GM21619 (cell line): ENCODE results near the gene NCKIPSD.
"Not testable (repeated sequence)": the region's sequence is repeated elsewhere in the genome, so short reads cannot be mapped to it uniquely, and the experiment has no call there.

Source experiments
- ATAC-seq: cut with Tn5 transposase; IDR thresholded peaks from one replicate; pipeline ENCODE4 v1.9.1; 2021; ENCODE audit not compliant: unreplicated experiment

NCKIPSD gene

DNA sequence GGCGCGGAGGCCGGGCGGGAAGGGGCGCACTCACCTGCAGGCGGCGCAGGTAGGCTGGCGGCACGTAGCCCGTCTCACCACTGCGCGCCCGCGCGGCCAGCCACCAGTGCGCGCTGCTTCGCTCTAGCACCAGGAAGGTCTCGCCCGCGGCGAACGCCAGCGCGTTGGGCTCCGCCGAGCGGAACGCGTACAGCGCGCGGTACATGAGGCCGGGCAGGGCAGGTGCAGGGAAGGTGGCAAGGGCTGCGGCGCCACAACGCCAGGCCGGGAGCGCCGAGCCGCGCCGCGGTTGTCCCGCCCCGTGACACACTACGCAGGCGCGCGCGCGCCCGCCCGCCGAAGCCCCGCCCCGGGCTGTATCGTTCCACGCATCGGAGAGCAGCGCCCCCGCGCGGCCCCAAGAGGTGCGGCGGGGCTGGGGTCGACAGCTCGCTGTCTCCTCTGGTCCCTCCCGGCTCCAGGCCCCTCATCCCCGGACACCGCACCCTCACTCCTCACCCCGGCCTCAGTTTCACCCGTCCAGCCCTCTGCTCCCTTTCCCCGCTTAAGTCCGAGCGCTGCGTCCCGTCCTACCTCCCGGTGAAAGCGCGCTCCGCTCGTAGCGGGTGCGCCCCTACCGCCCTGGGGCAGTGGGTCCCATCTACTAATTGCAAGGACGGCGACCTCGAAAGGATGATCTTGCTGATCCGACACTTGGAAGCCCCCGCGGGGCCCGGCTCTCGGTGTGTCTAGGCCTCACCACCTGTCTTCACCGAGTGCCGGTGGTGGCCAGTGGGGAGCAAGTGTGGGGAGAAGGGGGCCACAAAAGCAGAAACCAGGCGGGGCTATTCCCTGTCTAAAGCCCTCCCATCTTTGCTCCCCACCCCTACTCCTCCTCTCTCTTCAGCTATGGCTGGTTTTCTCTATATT is at the start of gene NCKIPSD:
TSS of gene NCKIPSD (minus strand) at position 313 of the 909 bp plus-strand sequence. CDS start at position 205, 108 bp downstream.
- ATAC-seq, result peak; percentile 71

- ATAC-seq, result not testable (repeated sequence)
Measured at GRCh38 chr3:48735075-48735767, 49.5 kb upstream of the NCKIPSD start.

DNA sequence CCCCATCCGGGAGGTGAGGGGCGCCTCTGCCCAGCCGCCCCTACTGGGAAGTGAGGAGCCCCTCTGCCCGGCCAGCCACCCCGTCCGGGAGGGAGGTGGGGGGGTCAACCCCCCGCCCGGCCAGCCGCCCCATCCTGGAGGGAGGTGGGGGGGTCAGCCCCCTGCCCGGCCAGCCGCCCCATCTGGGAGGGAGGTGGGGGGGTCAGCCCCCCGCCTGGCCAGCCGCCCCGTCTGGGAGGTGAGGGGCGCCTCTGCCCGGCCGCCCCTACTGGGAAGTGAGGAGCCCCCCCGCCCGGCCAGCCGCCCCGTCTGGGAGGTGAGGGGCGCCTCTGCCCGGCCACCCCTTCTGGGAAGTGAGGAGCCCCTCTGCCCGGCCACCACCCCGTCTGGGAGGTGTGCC is 48.8 kb upstream of the NCKIPSD start:
- not testable (repeated sequence) for ATAC-seq

DNA sequence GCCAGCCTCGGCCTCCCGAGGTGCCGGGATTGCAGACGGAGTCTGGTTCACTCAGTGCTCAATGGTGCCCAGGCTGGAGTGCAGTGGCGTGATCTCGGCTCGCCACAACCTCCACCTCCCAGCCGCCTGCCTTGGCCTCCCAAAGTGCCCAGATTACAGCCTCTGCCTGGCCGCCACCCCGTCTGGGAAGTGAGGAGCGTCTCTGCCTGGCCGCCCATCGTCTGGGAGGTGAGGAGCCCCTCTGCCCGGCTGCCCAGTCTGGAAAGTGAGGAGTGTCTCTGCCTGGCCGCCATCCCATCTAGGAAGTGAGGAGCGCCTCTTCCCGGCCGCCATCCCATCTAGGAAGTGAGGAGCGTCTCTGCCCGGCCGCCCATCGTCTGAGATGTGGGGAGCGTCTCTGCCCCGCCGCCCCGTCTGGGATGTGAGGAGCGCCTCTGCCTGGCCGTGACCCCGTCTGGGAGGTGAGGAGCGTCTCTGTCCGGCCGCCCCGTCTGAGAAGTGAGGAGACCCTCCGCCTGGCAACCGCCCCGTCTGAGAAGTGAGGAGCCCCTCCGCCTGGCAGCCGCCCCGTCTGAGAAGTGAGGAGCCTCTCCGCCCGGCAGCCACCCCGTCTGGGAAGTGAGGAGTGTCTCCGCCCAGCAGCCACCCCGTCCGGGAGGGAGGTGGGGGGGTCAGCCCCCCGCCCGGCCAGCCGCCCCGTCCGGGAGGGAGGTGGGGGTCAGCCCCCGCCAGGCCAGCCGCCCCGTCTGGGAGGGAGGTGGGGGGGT is 48.2 kb upstream of the NCKIPSD start:
- not testable (repeated sequence) for ATAC-seq

DNA sequence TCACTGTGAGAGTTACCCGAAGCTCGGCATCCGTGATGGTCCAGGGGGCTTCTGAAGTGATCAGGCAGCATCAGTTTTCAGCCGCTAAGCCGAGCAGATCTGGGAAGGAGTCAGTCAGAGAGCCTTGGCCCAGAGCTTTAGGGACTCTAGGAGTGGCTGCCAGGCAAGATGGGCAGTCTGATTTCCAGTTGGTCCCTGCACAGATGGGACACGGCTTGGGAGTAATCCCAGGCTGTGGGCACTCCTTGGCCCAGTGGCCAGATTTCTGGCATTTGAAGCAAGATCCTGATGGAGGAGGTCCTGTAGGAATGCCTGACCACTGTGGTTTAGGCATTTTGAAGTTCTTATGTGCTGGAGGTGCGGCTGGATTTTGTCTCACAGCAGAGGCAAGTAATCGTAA is 41.8 kb upstream of the NCKIPSD start:
- ATAC-seq, result no peak

DNA sequence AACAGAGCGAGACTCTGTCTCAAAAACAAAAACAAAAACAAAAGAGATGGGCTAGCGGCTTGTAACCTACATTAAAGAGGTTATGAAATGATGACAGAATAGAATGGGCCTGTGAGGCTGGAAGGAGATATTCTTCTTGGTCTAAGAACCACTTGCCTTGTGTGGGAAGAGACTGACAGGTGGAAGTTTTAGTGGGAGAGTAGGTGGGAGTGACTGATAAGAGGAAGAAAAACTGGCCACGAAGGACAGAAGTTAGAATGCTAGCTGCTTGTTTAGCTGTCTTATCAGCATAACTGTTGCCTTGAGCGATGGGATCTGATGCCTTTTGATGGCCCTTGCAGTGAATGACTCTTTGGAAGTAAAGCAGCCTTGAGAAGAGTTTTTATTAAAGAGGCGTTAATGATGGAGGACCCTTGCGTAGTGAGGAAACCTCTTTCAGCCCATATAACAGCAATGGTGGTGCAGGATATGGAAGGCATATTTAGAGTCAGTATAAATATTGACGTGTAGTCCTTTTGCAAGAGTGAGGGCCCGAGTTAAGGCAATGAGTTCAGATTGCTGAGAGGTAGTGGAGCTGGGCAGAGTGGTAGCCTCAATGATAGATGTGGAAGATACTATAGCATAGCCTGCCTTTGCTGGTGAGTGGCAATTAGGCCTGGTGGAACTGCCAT is 39.6 kb upstream of the NCKIPSD start:
- ATAC-seq, result not testable (repeated sequence)

GRCh38 chr3:48723725-48724124 is 38.0 kb upstream of the NCKIPSD start:
- no peak for ATAC-seq

DNA sequence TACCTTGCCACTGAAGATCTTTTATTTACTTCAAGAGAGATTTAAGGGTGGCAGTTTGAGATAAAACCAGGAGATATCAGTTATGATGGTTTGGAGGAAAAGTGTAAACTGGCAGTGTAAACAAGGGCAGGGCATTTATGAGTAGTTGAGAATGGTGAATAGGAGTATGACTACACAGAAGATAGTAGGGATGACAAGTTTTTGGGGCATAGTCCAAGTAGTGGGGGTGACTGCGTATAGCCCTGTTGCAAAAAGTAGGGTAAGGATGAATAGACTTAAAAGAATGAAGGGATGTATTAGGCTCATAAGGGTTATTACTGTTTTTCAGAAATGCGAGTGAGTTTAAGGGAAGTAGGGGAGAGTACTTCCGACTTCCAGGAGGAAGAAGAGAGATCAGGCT is 37.6 kb upstream of the NCKIPSD start:
- ATAC-seq, result not testable (repeated sequence)

- peak; percentile 97 for ATAC-seq
Measured at GRCh38 chr3:48716982-48717746, 31.4 kb upstream of the NCKIPSD start, which contains the start of gene IP6K2. TSS of gene IP6K2 (minus strand) at chr3:48717221. CDS start at chr3:48695291, 21,930 bp downstream.

DNA sequence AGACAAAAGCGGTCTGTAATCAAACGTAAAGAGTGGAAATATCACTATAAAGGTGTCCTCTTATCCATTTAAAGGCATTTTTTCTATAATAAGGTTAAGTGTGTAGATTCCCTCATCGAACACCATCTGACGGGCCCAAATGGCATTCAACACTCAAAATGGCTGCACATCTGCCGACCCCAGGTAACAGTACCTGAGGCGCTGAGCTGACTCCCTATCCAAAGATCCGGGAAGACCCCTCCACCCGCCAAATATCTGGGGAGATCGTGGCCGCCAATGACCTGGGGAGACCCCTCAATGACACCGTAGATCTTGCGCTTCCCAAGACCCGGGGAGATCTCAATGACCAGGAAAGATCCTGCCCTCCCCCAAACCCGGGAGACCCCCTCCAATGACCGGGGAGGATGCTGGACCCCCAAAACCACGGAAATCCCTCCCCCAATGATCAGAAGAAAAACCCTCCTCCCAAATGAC is 30.8 kb upstream of the NCKIPSD start:
- no peak for ATAC-seq

DNA sequence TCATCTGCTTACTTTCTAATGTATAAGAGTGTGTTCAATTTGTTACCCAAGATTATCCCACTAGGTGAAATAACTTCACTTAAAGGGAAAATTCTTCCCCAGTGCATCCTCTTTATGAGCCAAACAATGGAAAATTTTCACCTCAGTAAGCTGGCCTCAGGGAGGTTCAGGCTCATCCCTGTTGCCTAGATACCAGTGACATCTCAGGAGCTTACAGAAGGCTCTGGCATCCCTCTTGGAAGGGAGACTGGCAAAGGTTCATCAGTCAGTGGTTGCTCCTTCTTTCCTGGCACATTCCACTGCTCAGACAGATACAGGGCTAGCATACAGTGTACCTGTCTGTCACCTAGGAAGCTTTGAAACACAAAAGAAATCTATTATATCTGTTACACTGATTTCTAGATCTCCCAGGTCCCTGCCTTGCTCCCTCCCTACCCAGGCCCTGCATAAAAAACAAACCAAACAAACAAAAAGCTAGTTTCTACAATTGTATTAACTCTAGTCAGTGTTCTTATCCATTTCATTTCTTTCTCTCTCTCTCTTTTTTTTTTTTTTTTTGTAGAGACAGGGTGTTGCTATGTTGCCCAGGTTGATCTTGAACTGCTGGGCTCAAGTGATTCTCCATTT is 29.6 kb upstream of the NCKIPSD start:
- no peak for ATAC-seq

DNA sequence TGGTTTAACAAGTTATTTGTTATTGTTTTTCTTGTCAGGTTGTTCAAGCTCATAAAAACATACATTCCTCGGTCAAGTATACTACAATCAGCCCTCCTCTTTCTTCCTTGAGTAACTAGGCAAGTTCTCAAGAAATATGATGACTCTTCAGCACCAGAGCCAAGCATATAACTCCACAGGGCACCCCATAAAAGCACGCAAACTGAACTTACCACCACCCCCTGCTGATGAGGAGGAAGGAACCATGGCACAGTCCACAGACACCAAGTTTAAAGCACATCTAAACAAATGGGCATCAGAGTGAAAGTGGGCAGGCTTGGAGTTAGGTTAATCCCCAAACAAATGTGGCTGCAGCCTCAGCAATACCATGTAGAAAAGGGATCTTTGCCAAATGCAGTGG is 26.0 kb upstream of the NCKIPSD start:
- no peak for ATAC-seq

DNA sequence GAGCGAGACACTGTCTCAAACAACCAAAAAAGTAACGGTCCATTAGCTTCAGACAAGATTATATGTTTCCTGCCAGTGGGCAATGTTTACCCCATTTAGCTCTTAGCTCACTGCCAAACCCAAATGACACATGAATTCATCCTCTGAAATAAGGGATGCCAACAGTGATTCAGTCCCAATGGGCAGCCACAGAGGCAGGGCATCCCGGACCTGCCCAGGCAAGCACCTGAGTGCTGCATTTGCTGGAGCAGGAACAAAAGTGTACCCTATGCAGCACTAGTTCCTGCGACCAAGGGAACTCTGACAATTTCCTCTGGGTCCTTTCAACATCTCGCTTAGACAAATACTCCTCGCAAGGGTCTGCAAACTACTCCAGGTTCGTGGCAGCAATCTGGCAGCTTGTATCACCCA is 23.3 kb upstream of the NCKIPSD start:
- no peak for ATAC-seq

- no peak for ATAC-seq
Measured at GRCh38 chr3:48708481-48708889, 22.8 kb upstream of the NCKIPSD start.

DNA sequence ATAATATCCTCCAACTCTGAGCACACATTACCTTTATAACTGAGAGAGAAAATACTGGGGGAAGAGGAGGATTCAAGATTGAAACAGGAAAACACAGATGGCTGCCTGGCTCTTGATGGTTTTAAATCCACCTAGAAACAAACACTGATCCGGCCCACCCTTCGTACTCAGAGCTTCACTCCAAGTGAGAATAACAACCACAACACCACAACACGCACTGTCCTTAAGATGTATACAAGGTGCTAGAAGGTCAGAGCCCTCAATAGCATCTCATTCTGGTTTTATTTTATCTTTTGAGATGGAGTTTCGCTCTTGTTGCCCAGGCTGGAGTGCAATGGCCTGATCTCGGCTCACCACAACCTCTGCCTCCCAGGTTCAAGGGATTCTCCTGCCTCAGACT is 21.4 kb upstream of the NCKIPSD start:
- no peak for ATAC-seq

GRCh38 chr3:48702320-48702920 is 16.7 kb upstream of the NCKIPSD start:
- ATAC-seq, result no peak

DNA sequence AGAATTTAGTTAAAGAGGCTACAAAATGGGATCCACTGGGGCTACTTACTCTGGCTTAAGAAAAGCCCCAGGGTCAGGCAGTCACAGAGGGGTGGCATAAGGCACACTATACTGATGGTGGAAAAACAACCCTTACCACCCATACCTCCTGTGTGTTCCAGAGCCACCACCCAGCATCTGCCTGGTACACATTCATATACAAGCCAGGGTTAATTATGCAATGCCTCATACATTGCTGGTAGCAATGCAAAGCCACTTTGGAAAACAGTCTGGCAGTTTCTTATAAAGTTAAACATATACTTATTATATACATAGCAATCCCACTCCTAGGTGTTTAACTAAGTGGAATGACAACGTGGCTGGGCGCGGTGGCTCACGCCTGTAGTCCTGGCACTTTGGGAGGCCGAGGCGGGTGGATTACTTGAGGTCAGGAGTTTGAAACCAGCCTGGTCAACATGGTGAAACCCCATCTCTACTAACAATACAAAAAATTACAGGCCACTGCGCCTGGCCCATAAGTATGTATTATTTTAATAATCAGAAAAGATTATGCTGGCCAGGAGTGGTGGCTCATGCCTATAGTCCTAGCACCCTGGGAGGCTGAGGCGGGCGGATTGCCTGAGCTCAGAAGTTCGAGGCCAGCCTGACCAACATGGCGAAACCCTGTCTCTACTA is 15.2 kb upstream of the NCKIPSD start:
- no peak for ATAC-seq

GRCh38 chr3:48698891-48699290 is 13.2 kb upstream of the NCKIPSD start:
- ATAC-seq, result no peak
